ENCODE measurements around the gene DDRGK1.

DDRGK1 gene

DNA sequence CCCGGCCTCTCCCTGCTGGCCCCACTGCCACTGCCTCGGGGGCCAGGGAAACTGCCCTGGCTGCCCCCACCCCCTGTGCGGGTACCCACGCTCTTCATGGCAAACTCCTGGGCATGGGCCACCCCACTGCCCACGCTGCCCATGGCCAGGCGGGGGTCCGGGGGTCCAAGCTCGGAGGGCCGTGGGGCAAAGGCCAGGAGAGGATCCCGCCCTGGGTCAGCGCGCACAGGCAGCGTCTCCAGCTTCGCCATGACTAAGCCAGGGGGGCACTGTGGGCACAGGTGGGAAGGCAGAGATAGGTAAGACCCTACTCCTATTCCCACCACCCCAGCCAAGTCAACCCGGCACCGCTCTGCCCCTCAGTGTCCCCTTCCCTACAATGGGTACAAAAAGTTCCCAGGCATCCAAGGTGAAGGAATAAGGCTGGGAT, 37.6 kb downstream of the DDRGK1 start:
- Mint-ChIP-seq H3K4me3 (no peak overlapping the region), H3K36me3 (ENCODE audit: low read depth) (no peaks in the 10 kb centered on the region), H3K4me1 (peaks cover 15% of the 10 kb centered on the region), H3K27ac (no peak overlapping the region), H3K27me3 (ENCODE audit: low read depth) (peaks cover 34% of the 10 kb centered on the region), H3K9me3 (no peaks in the 10 kb centered on the region)
- TF ChIP-seq, protein P1, sequence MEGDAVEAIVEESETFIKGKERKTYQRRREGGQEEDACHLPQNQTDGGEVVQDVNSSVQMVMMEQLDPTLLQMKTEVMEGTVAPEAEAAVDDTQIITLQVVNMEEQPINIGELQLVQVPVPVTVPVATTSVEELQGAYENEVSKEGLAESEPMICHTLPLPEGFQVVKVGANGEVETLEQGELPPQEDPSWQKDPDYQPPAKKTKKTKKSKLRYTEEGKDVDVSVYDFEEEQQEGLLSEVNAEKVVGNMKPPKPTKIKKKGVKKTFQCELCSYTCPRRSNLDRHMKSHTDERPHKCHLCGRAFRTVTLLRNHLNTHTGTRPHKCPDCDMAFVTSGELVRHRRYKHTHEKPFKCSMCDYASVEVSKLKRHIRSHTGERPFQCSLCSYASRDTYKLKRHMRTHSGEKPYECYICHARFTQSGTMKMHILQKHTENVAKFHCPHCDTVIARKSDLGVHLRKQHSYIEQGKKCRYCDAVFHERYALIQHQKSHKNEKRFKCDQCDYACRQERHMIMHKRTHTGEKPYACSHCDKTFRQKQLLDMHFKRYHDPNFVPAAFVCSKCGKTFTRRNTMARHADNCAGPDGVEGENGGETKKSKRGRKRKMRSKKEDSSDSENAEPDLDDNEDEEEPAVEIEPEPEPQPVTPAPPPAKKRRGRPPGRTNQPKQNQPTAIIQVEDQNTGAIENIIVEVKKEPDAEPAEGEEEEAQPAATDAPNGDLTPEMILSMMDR (IDR thresholded peaks at IDR 0.05; ENCODE audit: unreplicated experiment in 3 of 3), result no peak

DNA sequence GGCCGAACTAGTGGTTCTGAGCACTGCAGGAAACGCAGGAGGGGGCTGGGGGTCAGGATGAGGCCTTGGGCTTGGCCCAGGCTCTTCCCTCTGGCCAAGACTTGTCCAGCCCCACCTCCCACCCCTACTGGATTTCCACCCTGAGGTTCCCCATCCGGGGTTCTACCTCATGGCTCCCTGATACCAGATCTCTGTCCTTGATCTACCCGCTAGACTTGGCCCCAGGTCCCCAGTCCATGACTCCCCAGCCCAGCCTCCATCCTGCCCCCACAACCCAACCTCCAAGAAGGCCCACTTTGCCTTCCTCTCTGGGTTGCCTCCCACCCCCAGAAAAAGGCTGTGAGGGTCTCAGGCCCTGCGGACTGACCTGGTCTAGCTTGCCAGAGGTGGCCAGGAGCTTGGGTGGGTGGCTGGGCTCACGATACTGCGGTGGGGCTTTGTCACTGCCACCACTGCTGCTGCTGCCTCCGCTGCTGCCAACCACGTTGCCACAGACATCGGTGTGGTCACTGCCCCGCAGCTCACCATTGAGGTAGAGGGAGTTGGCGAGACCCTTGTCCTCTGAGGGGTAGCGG, 38.1 kb downstream of the DDRGK1 start:
- no peak overlapping the region for H3K27ac Mint-ChIP-seq
- TF ChIP-seq, protein P1 (IDR thresholded peaks at IDR 0.05; ENCODE audit: unreplicated experiment in 3 of 3), result no peak
- no peak overlapping the region for H3K4me3 Mint-ChIP-seq
- H3K36me3 Mint-ChIP-seq (ENCODE audit: low read depth), result no peaks in the 10 kb centered on the region
- no peaks in the 10 kb centered on the region for H3K9me3 Mint-ChIP-seq
- peaks cover 17% of the 10 kb centered on the region for H3K4me1 Mint-ChIP-seq
- H3K27me3 Mint-ChIP-seq (ENCODE audit: low read depth), result peaks cover 30% of the 10 kb centered on the region

DNA sequence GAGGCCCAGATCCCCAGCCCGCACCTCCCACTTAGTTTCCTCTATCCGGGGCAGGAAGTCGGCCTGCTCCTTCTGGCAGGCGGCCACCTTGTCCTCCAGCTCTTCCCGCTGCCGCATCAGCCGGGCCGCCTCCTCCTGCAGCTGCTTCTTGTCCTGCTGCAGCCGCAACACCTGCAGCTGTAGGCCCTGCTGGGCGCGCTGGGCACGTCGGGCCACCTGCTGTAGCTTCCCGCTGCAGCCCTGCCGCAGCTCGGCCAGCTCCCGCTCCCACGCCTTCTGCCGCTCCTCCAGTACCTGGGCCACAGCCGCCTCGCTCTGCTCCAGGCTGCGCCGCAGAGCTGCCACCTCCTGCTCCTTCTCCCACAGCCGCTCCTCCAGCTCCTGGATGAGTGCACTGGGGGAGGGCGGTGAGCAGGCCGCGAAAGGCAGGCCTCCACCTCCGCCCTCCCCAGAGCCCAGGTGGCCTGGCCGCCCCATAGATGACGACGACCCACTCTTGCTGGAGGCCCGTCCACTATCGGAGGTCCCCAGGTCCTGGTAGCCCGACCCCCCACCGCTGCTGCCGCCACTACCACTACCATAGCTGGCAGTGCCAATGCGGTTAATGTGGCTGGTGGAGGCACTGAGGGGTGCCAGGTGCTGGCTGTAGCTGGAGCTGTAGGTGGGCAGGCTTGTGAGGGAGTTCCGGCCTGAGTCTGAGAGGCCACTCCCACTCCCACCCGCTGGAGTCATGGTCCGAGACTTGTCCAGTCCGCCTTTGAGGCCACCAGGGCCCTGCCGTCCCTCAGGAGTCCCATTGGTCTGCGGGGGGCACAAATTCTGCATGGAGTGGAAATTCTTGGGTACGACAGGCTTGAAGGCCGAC, 38.8 kb downstream of the DDRGK1 start:
- Mint-ChIP-seq H3K9me3 (no peaks in the 10 kb centered on the region), H3K4me1 (peaks cover 17% of the 10 kb centered on the region), H3K4me3 (peak overlapping the region in 1 of 3 experiments; percentile 37), H3K27ac (peak overlapping the region in 2 of 3 experiments; percentile 43 to 75), H3K27me3 (ENCODE audit: low read depth) (peaks cover 30% of the 10 kb centered on the region), H3K36me3 (ENCODE audit: low read depth) (no peaks in the 10 kb centered on the region)
- TF ChIP-seq, protein P1 (IDR thresholded peaks at IDR 0.05; ENCODE audit: unreplicated experiment in 3 of 3), result no peak

DNA sequence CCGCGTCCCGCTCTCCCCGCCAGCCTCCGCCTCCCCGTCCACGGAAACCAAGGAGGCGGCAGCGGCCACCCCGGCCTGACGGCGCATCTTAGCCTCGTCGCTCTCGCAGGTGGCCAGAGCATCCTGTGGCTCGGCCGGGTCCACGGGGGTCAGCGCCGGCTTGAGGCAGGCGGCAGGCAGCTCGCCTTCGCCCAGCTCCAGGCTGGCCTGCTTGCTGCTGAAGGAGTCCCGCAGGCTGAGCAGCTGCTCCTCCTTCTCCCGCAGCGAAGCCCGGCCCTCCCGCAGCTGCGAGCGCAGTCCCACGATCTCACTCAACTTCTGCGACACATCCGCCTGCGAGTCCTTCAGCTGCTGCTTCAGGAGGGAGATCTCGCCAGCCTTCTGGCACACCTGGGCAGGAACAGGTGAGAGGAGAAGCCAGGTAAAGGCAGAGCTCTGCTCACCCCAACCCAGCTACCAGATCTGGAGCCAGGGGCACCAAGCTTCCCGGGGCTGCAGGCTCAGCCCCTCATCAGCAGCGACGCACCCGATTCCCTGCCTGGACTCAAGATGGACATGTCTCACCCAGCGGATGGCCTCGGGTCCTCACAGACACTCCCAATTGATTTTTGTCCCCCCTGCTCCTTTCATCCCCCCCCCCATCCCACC, 39.6 kb downstream of the DDRGK1 start:
- Mint-ChIP-seq H3K4me3 (peak overlapping the region in 1 of 3 experiments; percentile 37), H3K27me3 (ENCODE audit: low read depth) (peaks cover 23% of the 10 kb centered on the region), H3K36me3 (ENCODE audit: low read depth) (no peaks in the 10 kb centered on the region), H3K27ac (peak overlapping the region in 2 of 3 experiments; percentile 43 to 75), H3K4me1 (peaks cover 19% of the 10 kb centered on the region), H3K9me3 (no peaks in the 10 kb centered on the region)
- TF ChIP-seq, protein P1 (IDR thresholded peaks at IDR 0.05; ENCODE audit: unreplicated experiment in 3 of 3), result no peak

DNA sequence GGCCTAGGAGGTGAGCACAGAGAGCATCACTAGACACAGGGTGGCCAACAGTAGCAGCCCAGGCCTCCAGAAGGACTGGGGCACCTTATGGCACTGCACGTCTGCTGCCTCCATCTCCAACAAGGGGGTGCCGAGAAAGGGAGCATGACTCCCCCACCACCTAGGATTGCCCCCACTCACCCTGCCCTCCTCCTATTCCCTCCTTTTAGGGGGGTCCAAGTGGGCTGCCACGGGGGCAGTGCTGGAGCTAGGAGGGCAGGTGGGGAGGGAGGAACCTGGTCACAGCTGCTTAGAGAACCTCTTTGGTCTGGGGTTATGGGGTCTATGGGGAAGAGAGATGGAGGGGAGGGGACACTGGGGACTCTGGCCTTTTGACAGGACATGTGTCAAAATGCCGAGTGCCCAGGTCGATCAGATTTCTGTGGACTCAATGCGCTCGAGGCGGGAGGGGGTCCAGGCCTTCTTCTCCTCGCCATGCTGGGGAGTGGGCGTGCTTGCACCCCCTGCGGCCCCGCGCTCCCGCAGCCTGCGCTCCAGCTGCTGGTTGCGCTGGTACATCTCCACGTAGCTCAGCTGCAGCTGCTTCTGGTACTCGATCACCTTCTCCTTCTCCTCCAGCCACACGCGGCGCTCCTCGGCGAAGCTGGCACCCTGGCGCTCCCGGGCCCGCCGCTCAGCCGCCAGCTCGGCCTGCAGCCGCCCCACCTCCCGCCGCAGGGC, 40.3 kb downstream of the DDRGK1 start:
- Mint-ChIP-seq H3K27ac (peak overlapping the region in 2 of 3 experiments; percentile 82 to 89), H3K4me1 (peaks cover 25% of the 10 kb centered on the region), H3K36me3 (ENCODE audit: low read depth) (no peaks in the 10 kb centered on the region), H3K27me3 (ENCODE audit: low read depth) (peaks cover 18% of the 10 kb centered on the region), H3K4me3 (no peak overlapping the region), H3K9me3 (no peaks in the 10 kb centered on the region)
- TF ChIP-seq, protein P1 (IDR thresholded peaks at IDR 0.05; ENCODE audit: unreplicated experiment in 3 of 3), result no peak
